Endothelial cell of umbilical vein (primary cell): ENCODE measurements around the gene CHN2. TPM values are rescaled to one million over a fixed set of nuclear protein-coding genes. Genes with fewer than 3 reads are reported as not detected.

ENCODE experiments used
- BruUV-seq: library from RNA; stranded (reverse); fragments of 400-500 nt; replicated peaks from 2 replicates; lab custom pipeline; 2021; lab: Mats Ljungman, UMichigan
- CTCF ChIA-PET: fragments of 300-600, 350-600 bp; sonication (Branson Sonifier 250); formaldehyde crosslinking; loops from one replicate; lab custom pipeline; 2021; ENCODE audit warnings: antibody characterized with exemption, inconsistent platforms; lab: Charles Lee
- POLR2A ChIA-PET: fragments of 300-600, 350-600 bp; sonication (Branson Sonifier 250); formaldehyde crosslinking; loops from one replicate; lab custom pipeline; 2021; ENCODE audit warnings: antibody characterized with exemption, inconsistent platforms; lab: Charles Lee
- DNase-seq: peaks from one replicate; pipeline ENCODE4 v3.0.0-alpha.2; 2011; ENCODE audit warnings: low read depth, low spot score
- FAIRE-seq: peaks from 2 replicates; lab custom pipeline; 2011; peaks lifted over from hg19 to GRCh38; lab: Jason Lieb, UNC
- H2AFZ ChIP-seq: 2 replicates; pipeline ENCODE4 v1.6.0; 2012; ENCODE audit warnings: low read depth, low read length, control low read depth, inconsistent platforms
- H3K27ac ChIP-seq: 2 replicates; pipeline ENCODE4 v1.5.1; 2011; ENCODE audit warnings: low read depth, mild to moderate bottlenecking, control low read depth, low read length, moderate library complexity; ENCODE audit not compliant: insufficient read depth
- H3K27me3 ChIP-seq, 2 experiments: 2 replicates each; pipeline versions ENCODE4 v1.6.0 to v1.6.1; 2011; ENCODE audit warnings: low read length in 2 of 2, mixed read lengths in 1 of 2; ENCODE audit not compliant: control insufficient read depth in 2 of 2, insufficient read depth in 2 of 2
- H3K36me3 ChIP-seq, 2 experiments: 2 replicates in 1 of 2; 3 replicates in 1 of 2; pipeline ENCODE4 v1.5.1; 2011; ENCODE audit warnings: low read length in 2 of 2, mild to moderate bottlenecking in 1 of 2, moderate library complexity in 1 of 2; ENCODE audit not compliant: control insufficient read depth in 2 of 2, insufficient read depth in 2 of 2; ENCODE audit errors: extremely low read depth in 1 of 2
- H3K4me1 ChIP-seq: 3 replicates; pipeline ENCODE4 v1.5.1; 2011; ENCODE audit warnings: mild to moderate bottlenecking, low read length; ENCODE audit not compliant: control insufficient read depth, insufficient read depth; ENCODE audit errors: extremely low read depth
- H3K4me2 ChIP-seq: 2 replicates; pipeline ENCODE4 v1.6.1; 2011; ENCODE audit warnings: low read length, control low read depth, mixed read lengths; ENCODE audit not compliant: insufficient read depth
- H3K4me3 ChIP-seq, 3 experiments: fragments of 200-600 bp in 1 of 3; sonication (generic), shearing (Covaris generic) in 1 of 3; replicated peaks in 1 of 3; 2 replicates each; pipeline ENCODE4 v1.5.1; 2011 to 2016; ENCODE audit warnings: control low read depth in 3 of 3, low read length in 3 of 3, mild to moderate bottlenecking in 2 of 3, inconsistent platforms in 1 of 3, low read depth in 1 of 3, moderate library complexity in 1 of 3; ENCODE audit not compliant: insufficient read depth in 1 of 3
- H3K79me2 ChIP-seq: 2 replicates; pipeline ENCODE4 v1.6.0; 2012; ENCODE audit warnings: low read length, inconsistent platforms; ENCODE audit not compliant: control insufficient read depth, insufficient read depth
- H3K9ac ChIP-seq: replicated peaks from 2 replicates; pipeline ENCODE3; 2011; ENCODE audit warnings: low read length, control low read depth; ENCODE audit not compliant: insufficient read depth; ENCODE audit errors: extremely low read depth
- H3K9me1 ChIP-seq: replicated peaks from 3 replicates; pipeline ENCODE4 v1.6.0; 2011; ENCODE audit warnings: mild to moderate bottlenecking, low read length; ENCODE audit not compliant: control insufficient read depth, insufficient read depth; ENCODE audit errors: extremely low read depth
- H3K9me3 ChIP-seq: replicated peaks from 2 replicates; pipeline ENCODE4 v1.5.1; 2012; ENCODE audit warnings: low read length, inconsistent platforms; ENCODE audit not compliant: control insufficient read depth, insufficient read depth
- H4K20me1 ChIP-seq: replicated peaks from 2 replicates; pipeline ENCODE3; 2011; ENCODE audit warnings: mild to moderate bottlenecking, low read length; ENCODE audit not compliant: control insufficient read depth, insufficient read depth; ENCODE audit errors: extremely low read depth
- EZH2 ChIP-seq: IDR thresholded peaks from 2 replicates; pipeline ENCODE4 v1.6.1; 2012; ENCODE audit warnings: borderline replicate concordance, low read depth, mild to moderate bottlenecking, moderate library complexity, low read length, inconsistent platforms; ENCODE audit not compliant: severe bottlenecking
- FOS ChIP-seq: IDR thresholded peaks from 2 replicates; pipeline ENCODE4 v1.6.1; 2011; ENCODE audit warnings: mild to moderate bottlenecking, low read length, moderate library complexity, borderline replicate concordance; ENCODE audit not compliant: insufficient read depth
- GATA2 ChIP-seq: IDR thresholded peaks from 2 replicates; pipeline ENCODE4 v1.7.0; 2011; ENCODE audit warnings: low read depth, mild to moderate bottlenecking, moderate library complexity, mixed read lengths, low read length; ENCODE audit not compliant: insufficient read length, insufficient read depth
- JUN ChIP-seq: IDR thresholded peaks from 2 replicates; pipeline ENCODE4 v1.6.1; 2011; ENCODE audit warnings: borderline replicate concordance, low read depth; ENCODE audit not compliant: insufficient read length, insufficient read depth
- MYC ChIP-seq: IDR thresholded peaks from one replicate; pipeline ENCODE4 v1.6.1; 2011; ENCODE audit warnings: mild to moderate bottlenecking, low read depth, low read length
- POLR2A ChIP-seq: IDR thresholded peaks from 2 replicates; pipeline ENCODE4 v1.6.1; 2012; ENCODE audit warnings: low read depth, mild to moderate bottlenecking, control low read depth, low read length
- POLR2AphosphoS5 ChIP-seq: IDR thresholded peaks from 2 replicates; pipeline ENCODE4 v1.6.1; 2012; ENCODE audit warnings: low read depth, mild to moderate bottlenecking, control low read depth, low read length, moderate library complexity; ENCODE audit not compliant: insufficient read depth
- dilution Hi-C: fragments of 300-500 bp; cut with MboI; formaldehyde crosslinking; loops from one replicate; pipeline ENCODE4 v1.15.0; 2019; ENCODE audit warnings: low sequenced_read_pairs; ENCODE audit not compliant: extremely low pct_ligation_motif_present
- intact Hi-C: fragments of 100-400 bp; cut with micrococcal nuclease; formaldehyde crosslinking; loops from one replicate; pipeline ENCODE4 v1.10.0; 2022
- polyA plus RNA-seq, 4 experiments: library from polyadenylated mRNA; depleted of rRNA in 3 of 4; stranded (reverse) in 3 of 4; unstranded in 1 of 4; fragments of >200 nt; gene quantifications; 2 replicates each; pipeline versions ENCODE4 v1.2.1 to v1.2.3, GENCODE V29; 2011 to 2012; ENCODE audit warnings: missing spikeins in 1 of 4
- total RNA-seq: library from RNA; stranded (reverse); gene quantifications from 2 replicates; pipeline ENCODE4 v1.2.3, GENCODE V29; 2021
- TF ChIP-seq, protein P1 (sequence below): IDR thresholded peaks from 2 replicates; pipeline ENCODE4 v1.6.1; 2011; ENCODE audit not compliant: insufficient read depth, insufficient read length
- TF ChIP-seq, protein P2 (sequence below), 2 donors: IDR thresholded peaks; 1 replicate in 1 of 2; 2 replicates in 1 of 2; pipeline ENCODE4 v1.5.1; 2011; ENCODE audit warnings: low read length in 2 of 2, mild to moderate bottlenecking in 2 of 2, moderate library complexity in 2 of 2, control low read depth in 1 of 2, inconsistent platforms in 1 of 2, low read depth in 1 of 2; ENCODE audit not compliant: insufficient read depth in 1 of 2; ENCODE audit errors: extremely low read depth in 1 of 2

The CHN2 gene
- total and polyA plus RNA-seq, 2 donors (not counting 3 experiments of a cell fraction or from before 2014, with no cell fraction given), result 1.4 to 5.0 TPM

- intact Hi-C loops, result no loop called here
Measured at GRCh38 chr7:29418056-29418455, 223.5 kb downstream of the CHN2 start.

More at GRCh38 chr7:29418056-29418455, 223.5 kb downstream of the CHN2 start:
- no peaks in the 10 kb centered on the region for H3K9me1 ChIP-seq
- H3K9ac ChIP-seq, result no peak overlapping the region
- no peaks in the 10 kb centered on the region for H3K4me1 ChIP-seq
- no peaks in the 10 kb centered on the region for H3K36me3 ChIP-seq
- no TSS peak for BruUV-seq
- H4K20me1 ChIP-seq, result no peaks in the 10 kb centered on the region
- FAIRE-seq, result no peak
- H3K27me3 ChIP-seq, result no peaks in the 10 kb centered on the region
- no peaks in the 10 kb centered on the region for H3K79me2 ChIP-seq
- no peak overlapping the region for H3K4me3 ChIP-seq
- CTCF ChIA-PET, result interaction anchor here (0.6 to 1.7 kb wide), 5 partner anchors 9 to 496 kb away, joined by 3 to 8 read pairs (median 3); no protein-coding TSS in a partner anchor
- H2AFZ ChIP-seq, result no peak overlapping the region
- no peaks in the 10 kb centered on the region for H3K9me3 ChIP-seq
- no peak overlapping the region for H3K4me2 ChIP-seq
- H3K27ac ChIP-seq, result no peak overlapping the region
- POLR2A ChIA-PET, result no interaction called here
- no peak for DNase-seq
- dilution Hi-C loops, result no loop called here
- TF ChIP-seq FOS, result no peak
- TF ChIP-seq, protein P1, sequence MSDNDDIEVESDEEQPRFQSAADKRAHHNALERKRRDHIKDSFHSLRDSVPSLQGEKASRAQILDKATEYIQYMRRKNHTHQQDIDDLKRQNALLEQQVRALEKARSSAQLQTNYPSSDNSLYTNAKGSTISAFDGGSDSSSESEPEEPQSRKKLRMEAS, result no peak
- TF ChIP-seq, protein P2, sequence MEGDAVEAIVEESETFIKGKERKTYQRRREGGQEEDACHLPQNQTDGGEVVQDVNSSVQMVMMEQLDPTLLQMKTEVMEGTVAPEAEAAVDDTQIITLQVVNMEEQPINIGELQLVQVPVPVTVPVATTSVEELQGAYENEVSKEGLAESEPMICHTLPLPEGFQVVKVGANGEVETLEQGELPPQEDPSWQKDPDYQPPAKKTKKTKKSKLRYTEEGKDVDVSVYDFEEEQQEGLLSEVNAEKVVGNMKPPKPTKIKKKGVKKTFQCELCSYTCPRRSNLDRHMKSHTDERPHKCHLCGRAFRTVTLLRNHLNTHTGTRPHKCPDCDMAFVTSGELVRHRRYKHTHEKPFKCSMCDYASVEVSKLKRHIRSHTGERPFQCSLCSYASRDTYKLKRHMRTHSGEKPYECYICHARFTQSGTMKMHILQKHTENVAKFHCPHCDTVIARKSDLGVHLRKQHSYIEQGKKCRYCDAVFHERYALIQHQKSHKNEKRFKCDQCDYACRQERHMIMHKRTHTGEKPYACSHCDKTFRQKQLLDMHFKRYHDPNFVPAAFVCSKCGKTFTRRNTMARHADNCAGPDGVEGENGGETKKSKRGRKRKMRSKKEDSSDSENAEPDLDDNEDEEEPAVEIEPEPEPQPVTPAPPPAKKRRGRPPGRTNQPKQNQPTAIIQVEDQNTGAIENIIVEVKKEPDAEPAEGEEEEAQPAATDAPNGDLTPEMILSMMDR (IDR thresholded peaks at IDR 0.05; ENCODE audit: extremely low read depth in 1 of 2, insufficient read depth in 1 of 2, low read depth in 1 of 2, low read length in 2 of 2), result no peak
- no peak for TF ChIP-seq EZH2
- no peak for TF ChIP-seq GATA2
- no peak for TF ChIP-seq JUN
- TF ChIP-seq POLR2AphosphoS5, result no peak
- TF ChIP-seq POLR2A, result no peak
- no peak for TF ChIP-seq MYC
